Panc1 (cell line): ENCODE measurements around the gene C1orf115. TPM values are rescaled to one million over a fixed set of nuclear protein-coding genes. Genes with fewer than 3 reads are reported as not detected.

ENCODE experiments used
- ATAC-seq: fragments of 200-7000 bp; cut with Tn5 transposase; 2 replicates; pipeline ENCODE4 v1.9.1; 2020; ENCODE audit warnings: mild to moderate bottlenecking, moderate library complexity
- BruUV-seq: library from RNA; stranded (reverse); fragments of 400-500 nt; replicated peaks from 2 replicates; lab custom pipeline; 2021; lab: Mats Ljungman, UMichigan
- CTCF ChIA-PET: fragments of 300-600 bp; sonication (Branson Sonifier 250); formaldehyde crosslinking; loops from one replicate; lab custom pipeline; 2022; ENCODE audit warnings: antibody characterized with exemption; lab: Charles Lee
- POLR2A ChIA-PET: fragments of 300-600 bp; sonication (Branson Sonifier 250); formaldehyde crosslinking; loops from one replicate; lab custom pipeline; 2022; ENCODE audit warnings: antibody characterized with exemption; lab: Charles Lee
- DNase-seq: peaks from one replicate; pipeline ENCODE4 v3.0.0-alpha.2; 2010; ENCODE audit warnings: low read depth, low spot score
- H3K27ac ChIP-seq: 2 replicates; pipeline ENCODE4 v1.5.1; 2011; ENCODE audit warnings: mild to moderate bottlenecking, low read length, inconsistent platforms
- H3K27me3 ChIP-seq: fragments of 200-500 bp; sonication (Bioruptor generic); 2 replicates; pipeline ENCODE4 v1.6.0; 2014; ENCODE audit warnings: low read length, inconsistent platforms; ENCODE audit not compliant: control insufficient read depth, insufficient read depth
- H3K36me3 ChIP-seq: fragments of 200-500 bp; sonication (Bioruptor generic); 2 replicates; pipeline ENCODE4 v1.5.1; 2014; ENCODE audit warnings: inconsistent platforms, mild to moderate bottlenecking, low read length, moderate library complexity; ENCODE audit not compliant: control insufficient read depth, insufficient read depth
- H3K4me1 ChIP-seq: 2 replicates; pipeline ENCODE4 v1.5.1; 2011; ENCODE audit warnings: inconsistent platforms, mild to moderate bottlenecking, low read length, moderate library complexity; ENCODE audit not compliant: control insufficient read depth, insufficient read depth
- H3K4me3 ChIP-seq, 2 experiments: 2 replicates each; pipeline ENCODE4 v1.5.1; 2011 to 2012; ENCODE audit warnings: low read depth in 2 of 2, low read length in 2 of 2, mild to moderate bottlenecking in 2 of 2, inconsistent platforms in 1 of 2, moderate library complexity in 1 of 2
- H3K9me3 ChIP-seq: fragments of 200-500 bp; sonication (Bioruptor generic); 2 replicates; pipeline ENCODE4 v1.5.1; 2014; ENCODE audit warnings: low read depth, mild to moderate bottlenecking, inconsistent platforms, low read length, moderate library complexity; ENCODE audit not compliant: control insufficient read depth, insufficient read depth
- POLR2AphosphoS5 ChIP-seq: IDR thresholded peaks from 2 replicates; pipeline ENCODE4 v1.6.1; 2012; ENCODE audit warnings: mild to moderate bottlenecking, low read depth, low read length, moderate library complexity
- SIN3A ChIP-seq: IDR thresholded peaks from 2 replicates; pipeline ENCODE4 v1.6.1; 2012; ENCODE audit warnings: low read depth, mild to moderate bottlenecking, low read length, moderate library complexity, borderline replicate concordance; ENCODE audit not compliant: insufficient read depth
- TCF7L2 ChIP-seq: IDR thresholded peaks from 2 replicates; pipeline ENCODE4 v1.6.1; 2011; ENCODE audit warnings: mild to moderate bottlenecking, low read depth, low read length, inconsistent platforms
- in situ Hi-C: cut with HindIII; loops from 2 replicates; pipeline ENCODE4 v1.10.0; 2016; ENCODE audit warnings: low sequenced_read_pairs, low pct_unique_long_range_greater_than_20kb
- intact Hi-C: fragments of 100-400 bp; cut with micrococcal nuclease; formaldehyde crosslinking; loops from one replicate; pipeline ENCODE4 v1.10.0; 2022; ENCODE audit not compliant: unreplicated experiment
- total RNA-seq: library from RNA; stranded (reverse); gene quantifications from one replicate; pipeline ENCODE4 v1.2.1, GENCODE V29; 2021; ENCODE audit not compliant: unreplicated experiment
- TF ChIP-seq, protein P1 (sequence below), 2 experiments: IDR thresholded peaks; 2 replicates each; pipeline ENCODE4 v1.6.1; 2011 to 2012; ENCODE audit warnings: low read depth in 2 of 2, control low read depth in 1 of 2, low read length in 1 of 2, mild to moderate bottlenecking in 1 of 2, moderate library complexity in 1 of 2; ENCODE audit not compliant: insufficient read depth in 1 of 2
- TF ChIP-seq, protein P2 (sequence below): fragments of 450-650 bp; IDR thresholded peaks from 2 replicates; pipeline ENCODE4 v1.5.1; 2017; ENCODE audit warnings: mild to moderate bottlenecking

C1orf115 gene
- total RNA-seq, 1 experiment from 2014 or later: 3.9 TPM

DNA sequence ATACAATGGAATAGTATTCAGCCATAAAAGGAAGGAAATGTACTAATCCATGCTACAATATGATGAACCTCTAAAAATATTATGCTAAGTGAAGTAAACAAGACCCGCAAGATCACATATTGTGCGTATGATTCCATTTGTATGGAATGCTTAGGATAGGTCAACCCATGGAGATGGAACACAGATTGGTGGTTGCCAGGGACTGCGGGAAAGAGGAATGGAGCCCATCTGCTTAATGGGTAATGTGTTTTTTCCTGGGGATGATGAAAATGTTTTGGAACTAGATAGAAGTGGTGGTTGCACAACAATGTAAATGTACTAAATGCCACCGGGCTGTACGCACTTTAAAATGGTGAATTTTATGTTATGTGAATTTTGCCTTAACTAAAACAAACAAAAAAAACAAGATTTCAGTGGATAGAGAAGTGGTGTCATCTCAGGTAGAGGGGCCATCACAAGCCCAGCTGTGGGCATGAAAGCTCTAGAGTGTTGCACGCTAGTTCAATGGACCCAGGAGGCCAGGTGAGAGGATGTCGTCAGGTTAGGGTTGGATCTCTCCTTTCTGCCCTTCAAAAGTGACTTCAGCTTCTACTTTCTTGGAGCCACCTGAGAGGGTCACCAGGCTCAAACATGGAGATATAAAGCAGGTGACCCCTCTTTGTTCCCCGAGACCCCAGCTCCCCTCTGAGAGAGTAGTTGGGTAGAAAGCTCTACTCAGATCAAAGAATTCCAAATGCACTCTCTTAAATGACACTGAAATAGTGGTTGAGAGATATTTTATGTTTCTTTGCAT is 2.5 kb downstream of the C1orf115 start:
- no peak for ATAC-seq
- intact Hi-C loops: loop anchor here (5.0 kb wide), 1 partner anchor 40 kb away; no protein-coding TSS in a partner anchor
- DNase-seq: no peak

DNA sequence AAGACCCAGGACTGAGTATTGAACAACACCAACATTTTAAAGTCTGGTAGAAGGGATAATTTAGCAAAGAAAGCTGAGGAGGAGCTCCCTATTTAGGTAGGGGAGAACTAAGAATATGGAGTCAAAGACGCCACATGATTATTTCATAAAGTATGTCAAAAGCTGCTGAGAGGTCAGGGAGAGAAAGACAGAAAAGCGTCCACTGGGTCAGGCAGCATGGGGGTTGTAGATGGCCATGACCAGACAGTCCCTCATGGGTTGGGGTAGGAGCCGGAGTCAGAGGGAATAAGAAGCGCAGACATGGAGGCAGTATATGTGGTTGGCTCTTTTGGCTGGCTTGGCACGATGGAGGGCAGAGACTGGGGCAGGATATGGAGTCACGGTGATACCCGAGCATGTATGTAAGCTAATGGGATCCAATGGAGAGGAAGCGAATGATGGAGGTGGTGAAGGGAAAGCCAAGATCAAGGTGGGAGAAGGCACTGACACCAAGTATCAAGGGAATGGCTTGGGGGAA is 4.8 kb downstream of the C1orf115 start:
- no peak for DNase-seq
- in situ Hi-C loops (no loop called here), intact Hi-C loops (loop anchor here (5.0 kb wide), 1 partner anchor 37 kb away; no protein-coding TSS in a partner anchor)
- no TSS peak for BruUV-seq
- CTCF ChIA-PET: no interaction called here
- Histone ChIP-seq H3K4me1 (no peaks in the 10 kb centered on the region; the same call in 1 of the 2 replicates), H3K36me3 (no peaks in the 10 kb centered on the region; the same call in 1 of the 2 replicates), H3K27ac (no peak overlapping the region), H3K4me3 (no peak overlapping the region), H3K9me3 (no peaks in the 10 kb centered on the region), H3K27me3 (no peaks in the 10 kb centered on the region; the same call in 1 of the 2 replicates)
- POLR2A ChIA-PET: no interaction called here
- TF ChIP-seq POLR2AphosphoS5: no peak
- no peak for TF ChIP-seq SIN3A
- TF ChIP-seq, protein P1, sequence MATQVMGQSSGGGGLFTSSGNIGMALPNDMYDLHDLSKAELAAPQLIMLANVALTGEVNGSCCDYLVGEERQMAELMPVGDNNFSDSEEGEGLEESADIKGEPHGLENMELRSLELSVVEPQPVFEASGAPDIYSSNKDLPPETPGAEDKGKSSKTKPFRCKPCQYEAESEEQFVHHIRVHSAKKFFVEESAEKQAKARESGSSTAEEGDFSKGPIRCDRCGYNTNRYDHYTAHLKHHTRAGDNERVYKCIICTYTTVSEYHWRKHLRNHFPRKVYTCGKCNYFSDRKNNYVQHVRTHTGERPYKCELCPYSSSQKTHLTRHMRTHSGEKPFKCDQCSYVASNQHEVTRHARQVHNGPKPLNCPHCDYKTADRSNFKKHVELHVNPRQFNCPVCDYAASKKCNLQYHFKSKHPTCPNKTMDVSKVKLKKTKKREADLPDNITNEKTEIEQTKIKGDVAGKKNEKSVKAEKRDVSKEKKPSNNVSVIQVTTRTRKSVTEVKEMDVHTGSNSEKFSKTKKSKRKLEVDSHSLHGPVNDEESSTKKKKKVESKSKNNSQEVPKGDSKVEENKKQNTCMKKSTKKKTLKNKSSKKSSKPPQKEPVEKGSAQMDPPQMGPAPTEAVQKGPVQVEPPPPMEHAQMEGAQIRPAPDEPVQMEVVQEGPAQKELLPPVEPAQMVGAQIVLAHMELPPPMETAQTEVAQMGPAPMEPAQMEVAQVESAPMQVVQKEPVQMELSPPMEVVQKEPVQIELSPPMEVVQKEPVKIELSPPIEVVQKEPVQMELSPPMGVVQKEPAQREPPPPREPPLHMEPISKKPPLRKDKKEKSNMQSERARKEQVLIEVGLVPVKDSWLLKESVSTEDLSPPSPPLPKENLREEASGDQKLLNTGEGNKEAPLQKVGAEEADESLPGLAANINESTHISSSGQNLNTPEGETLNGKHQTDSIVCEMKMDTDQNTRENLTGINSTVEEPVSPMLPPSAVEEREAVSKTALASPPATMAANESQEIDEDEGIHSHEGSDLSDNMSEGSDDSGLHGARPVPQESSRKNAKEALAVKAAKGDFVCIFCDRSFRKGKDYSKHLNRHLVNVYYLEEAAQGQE (IDR thresholded peaks at IDR 0.05; ENCODE audit: insufficient read depth in 1 of 2, low read depth in 2 of 2, low read length in 1 of 2): no peak
- TF ChIP-seq, protein P2, sequence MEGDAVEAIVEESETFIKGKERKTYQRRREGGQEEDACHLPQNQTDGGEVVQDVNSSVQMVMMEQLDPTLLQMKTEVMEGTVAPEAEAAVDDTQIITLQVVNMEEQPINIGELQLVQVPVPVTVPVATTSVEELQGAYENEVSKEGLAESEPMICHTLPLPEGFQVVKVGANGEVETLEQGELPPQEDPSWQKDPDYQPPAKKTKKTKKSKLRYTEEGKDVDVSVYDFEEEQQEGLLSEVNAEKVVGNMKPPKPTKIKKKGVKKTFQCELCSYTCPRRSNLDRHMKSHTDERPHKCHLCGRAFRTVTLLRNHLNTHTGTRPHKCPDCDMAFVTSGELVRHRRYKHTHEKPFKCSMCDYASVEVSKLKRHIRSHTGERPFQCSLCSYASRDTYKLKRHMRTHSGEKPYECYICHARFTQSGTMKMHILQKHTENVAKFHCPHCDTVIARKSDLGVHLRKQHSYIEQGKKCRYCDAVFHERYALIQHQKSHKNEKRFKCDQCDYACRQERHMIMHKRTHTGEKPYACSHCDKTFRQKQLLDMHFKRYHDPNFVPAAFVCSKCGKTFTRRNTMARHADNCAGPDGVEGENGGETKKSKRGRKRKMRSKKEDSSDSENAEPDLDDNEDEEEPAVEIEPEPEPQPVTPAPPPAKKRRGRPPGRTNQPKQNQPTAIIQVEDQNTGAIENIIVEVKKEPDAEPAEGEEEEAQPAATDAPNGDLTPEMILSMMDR: no peak
- no peak for TF ChIP-seq TCF7L2
- ATAC-seq: no peak

More for the DNA sequence above, 2.5 kb downstream of the C1orf115 start:
- TF ChIP-seq, protein P1 (IDR thresholded peaks at IDR 0.05; ENCODE audit: insufficient read depth in 1 of 2, low read depth in 2 of 2, low read length in 1 of 2): no peak
- TF ChIP-seq POLR2AphosphoS5 (no peak), SIN3A (no peak), TCF7L2 (no peak)
- TF ChIP-seq, protein P2: no peak
- in situ Hi-C loops: no loop called here
- CTCF ChIA-PET: interaction anchor here (0.6 kb wide), 1 partner anchor 10 kb away, joined by 3 read pairs; no protein-coding TSS in a partner anchor
- no TSS peak for BruUV-seq
- no peaks in the 10 kb centered on the region; the same call in 1 of the 2 replicates for H3K27me3 ChIP-seq
- no peaks in the 10 kb centered on the region; the same call in 1 of the 2 replicates for H3K4me1 ChIP-seq
- H3K4me3 ChIP-seq: no peak overlapping the region
- no peaks in the 10 kb centered on the region; the same call in 1 of the 2 replicates for H3K36me3 ChIP-seq
- H3K9me3 ChIP-seq: no peaks in the 10 kb centered on the region
- POLR2A ChIA-PET: interaction anchor here (0.6 kb wide), 1 partner anchor 40 kb away, joined by 3 read pairs; no protein-coding TSS in a partner anchor
- no peak overlapping the region for H3K27ac ChIP-seq
